Measurements from ENCODE around the gene CTU2.

- no peak for TF ChIP-seq EP300 (IDR thresholded peaks at IDR 0.05; ENCODE audit: borderline replicate concordance in 1 of 2, control insufficient read depth in 1 of 2, low read depth in 2 of 2, low read length in 2 of 2)
- TF ChIP-seq IRF4 (IDR thresholded peaks at IDR 0.05; ENCODE audit: low read depth, low read length): no peak
- no peak for TF ChIP-seq NR2F1 (conservative IDR thresholded peaks at IDR 0.05)
- TF ChIP-seq BHLHE40 (IDR thresholded peaks at IDR 0.05; ENCODE audit: borderline replicate concordance in 1 of 2, low read depth in 2 of 2, low read length in 1 of 2): no peak
- no peak for TF ChIP-seq SIX5 (IDR thresholded peaks at IDR 0.05; ENCODE audit: low read depth, low read length, severe bottlenecking)
- TF ChIP-seq YY1 (IDR thresholded peaks at IDR 0.05; ENCODE audit: low read depth, low read length): no peak
- TF ChIP-seq, protein P1, sequence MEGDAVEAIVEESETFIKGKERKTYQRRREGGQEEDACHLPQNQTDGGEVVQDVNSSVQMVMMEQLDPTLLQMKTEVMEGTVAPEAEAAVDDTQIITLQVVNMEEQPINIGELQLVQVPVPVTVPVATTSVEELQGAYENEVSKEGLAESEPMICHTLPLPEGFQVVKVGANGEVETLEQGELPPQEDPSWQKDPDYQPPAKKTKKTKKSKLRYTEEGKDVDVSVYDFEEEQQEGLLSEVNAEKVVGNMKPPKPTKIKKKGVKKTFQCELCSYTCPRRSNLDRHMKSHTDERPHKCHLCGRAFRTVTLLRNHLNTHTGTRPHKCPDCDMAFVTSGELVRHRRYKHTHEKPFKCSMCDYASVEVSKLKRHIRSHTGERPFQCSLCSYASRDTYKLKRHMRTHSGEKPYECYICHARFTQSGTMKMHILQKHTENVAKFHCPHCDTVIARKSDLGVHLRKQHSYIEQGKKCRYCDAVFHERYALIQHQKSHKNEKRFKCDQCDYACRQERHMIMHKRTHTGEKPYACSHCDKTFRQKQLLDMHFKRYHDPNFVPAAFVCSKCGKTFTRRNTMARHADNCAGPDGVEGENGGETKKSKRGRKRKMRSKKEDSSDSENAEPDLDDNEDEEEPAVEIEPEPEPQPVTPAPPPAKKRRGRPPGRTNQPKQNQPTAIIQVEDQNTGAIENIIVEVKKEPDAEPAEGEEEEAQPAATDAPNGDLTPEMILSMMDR (IDR thresholded peaks at IDR 0.05 in 2 of 3, conservative IDR thresholded peaks at IDR 0.05 in 1 of 3; ENCODE audit: control insufficient read depth in 2 of 3, extremely low read depth in 1 of 3, insufficient read depth in 1 of 3, low read depth in 3 of 3, low read length in 3 of 3): no peak
- TF ChIP-seq CBX5 (IDR thresholded peaks at IDR 0.05; ENCODE audit: low read depth): no peak
- no peak for TF ChIP-seq EED (IDR thresholded peaks at IDR 0.05; ENCODE audit: low read depth)
- TF ChIP-seq FOS (IDR thresholded peaks at IDR 0.05; ENCODE audit: borderline replicate concordance, extremely low read depth, insufficient read length): no peak
- no peak for TF ChIP-seq TAF1 (IDR thresholded peaks at IDR 0.05; ENCODE audit: borderline replicate concordance, low read depth, low read length)
- TF ChIP-seq SIN3A (IDR thresholded peaks at IDR 0.05; ENCODE audit: low read depth, low read length): no peak
- no peak for TF ChIP-seq ZSCAN29 (IDR thresholded peaks at IDR 0.05)
Measured at GRCh38 chr16:88665570-88665969, 40.7 kb upstream of the CTU2 start.

All from GM12878 (cell line).